OCI-LY1 (cell line): Measurements from ENCODE around the gene GCK.

Source experiments
- CTCF ChIP-seq: fragments of 200-600 bp; sonication (generic), shearing (Covaris generic); IDR thresholded peaks from 2 replicates; pipeline ENCODE4 v1.5.1; 2017; ENCODE audit warnings: mild to moderate bottlenecking, antibody characterized with exemption, low read length, moderate library complexity, mixed read lengths
- EZH2 ChIP-seq: fragments of 200-600 bp; sonication (generic), shearing (Covaris generic); IDR thresholded peaks from 2 replicates; pipeline ENCODE4 v1.8.0; 2017; ENCODE audit warnings: borderline replicate concordance, mixed run types, mild to moderate bottlenecking, antibody characterized with exemption, low read length, moderate library complexity, mixed read lengths

DNA sequence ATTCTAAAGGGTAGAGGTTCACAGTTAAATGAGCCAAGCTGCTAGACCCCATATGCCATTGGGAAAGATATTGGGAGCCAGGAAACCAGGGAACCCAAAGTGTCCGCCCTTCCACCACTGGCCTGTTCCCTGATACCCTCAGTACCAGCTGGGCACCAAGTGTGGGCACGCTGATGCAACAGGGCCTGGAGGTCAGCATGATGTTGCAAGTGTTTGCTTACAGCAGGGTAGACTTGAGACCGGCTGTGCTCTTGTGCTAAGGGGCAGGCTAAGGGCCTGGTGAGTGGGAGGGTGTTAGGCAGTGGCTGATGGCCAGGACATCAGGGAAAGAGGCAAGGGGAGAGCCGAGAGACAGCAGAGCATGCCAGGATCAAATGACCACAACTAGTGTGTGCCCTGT is 27.1 kb downstream of the GCK start:
- TF ChIP-seq CTCF: no peak
- no peak for TF ChIP-seq EZH2
